Stimulated activated CD8-positive, alpha-beta memory T cell treated with anti-CD3 and anti-CD28 coated beads, Interleukin-7, amount 100 ng/mL, for 4 hours (primary cell): ENCODE data around the gene CENPA.
"Not testable (repeated sequence)": the region's sequence is repeated elsewhere in the genome, so short reads cannot be mapped to it uniquely, and the experiment has no call there.

Source experiments
- DNase-seq, 2 donors: peaks; one replicate each; pipeline ENCODE4 v3.0.0-alpha.2; 2020; ENCODE audit warnings: low read depth in 2 of 2

Gene CENPA

GRCh38 chr2:26785431-26786206 is at the start of gene CENPA:
Gene CENPA (plus strand): TSS chr2:26786056. CDS start chr2:26786197, 141 bp downstream.
- DNase-seq: peak; percentile 91 to 95

DNA sequence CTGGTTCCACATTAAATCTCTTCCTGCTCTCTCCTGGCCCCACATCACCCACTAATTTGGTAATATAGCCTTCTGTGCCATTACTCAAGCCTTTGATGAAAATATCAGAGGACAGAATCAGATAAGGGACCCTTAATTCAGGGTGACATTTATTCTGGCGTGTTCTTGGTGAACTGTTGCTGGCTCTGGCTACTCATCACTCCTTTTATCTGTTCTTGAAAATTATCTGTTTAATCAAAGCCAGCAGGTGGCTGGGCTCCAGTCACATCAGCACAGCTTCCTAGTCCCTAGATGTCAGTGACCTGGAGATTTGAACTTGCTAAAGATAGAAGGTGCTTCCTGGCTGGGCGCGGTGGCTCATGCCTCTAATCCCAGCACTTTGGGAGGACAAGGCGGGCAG is 48.6 kb upstream of the CENPA start:
- no peak for DNase-seq

GRCh38 chr2:26738481-26738880 is 47.4 kb upstream of the CENPA start:
- no peak for DNase-seq

- no peak for DNase-seq
Measured at GRCh38 chr2:26739514-26739913, 46.3 kb upstream of the CENPA start.

- no peak for DNase-seq
Measured at GRCh38 chr2:26740346-26740745, 45.5 kb upstream of the CENPA start.

DNA sequence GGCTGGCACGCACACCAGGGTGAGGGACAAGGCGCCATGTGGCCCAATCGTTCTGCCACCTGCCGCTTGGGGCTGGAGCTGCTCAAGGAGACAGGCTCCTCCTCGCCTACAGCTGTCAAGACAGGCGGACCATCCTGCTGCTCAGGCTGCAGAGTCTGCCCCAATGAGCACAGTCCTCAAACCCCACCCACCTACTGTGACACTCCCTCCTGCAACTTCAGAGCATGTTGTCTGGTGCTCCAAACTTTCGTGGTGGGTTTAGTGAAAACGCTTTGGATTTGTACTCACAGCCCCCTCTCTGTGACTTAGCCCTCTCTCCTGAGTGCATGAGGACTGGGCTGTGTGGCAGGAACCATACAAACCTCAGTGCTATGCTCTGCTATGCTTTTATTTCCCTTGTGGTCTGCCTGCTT is 45.0 kb upstream of the CENPA start:
- peak in 1 of 2 donors; percentile 18 for DNase-seq

- no peak for DNase-seq
Measured at GRCh38 chr2:26742048-26742770, 43.6 kb upstream of the CENPA start.

DNA sequence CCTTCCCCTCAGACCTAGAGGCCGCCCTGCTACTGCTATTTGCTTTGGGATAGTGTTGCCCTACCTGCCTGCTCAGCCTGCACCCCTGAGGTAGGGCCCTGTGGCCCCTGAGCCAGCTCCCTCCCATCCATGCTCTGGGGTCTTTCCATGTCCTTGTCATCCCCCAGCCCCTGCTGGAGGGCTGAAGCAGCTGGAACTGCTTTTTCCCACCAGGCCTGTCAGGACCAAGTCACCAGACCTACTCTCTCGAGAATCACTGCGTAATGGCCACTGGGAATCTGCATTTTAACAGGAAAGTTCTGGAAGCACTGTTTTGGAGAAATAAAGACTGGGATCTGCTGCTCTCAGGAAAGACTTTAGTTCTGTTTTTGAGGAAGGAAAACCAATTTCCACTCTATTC is 42.0 kb upstream of the CENPA start:
- DNase-seq: no peak

GRCh38 chr2:26744953-26745352 is 40.9 kb upstream of the CENPA start:
- DNase-seq: no peak

- DNase-seq: peak; percentile 49 to 56
Measured at GRCh38 chr2:26745609-26746327, 40.1 kb upstream of the CENPA start.

GRCh38 chr2:26746934-26747333 is 38.9 kb upstream of the CENPA start:
- DNase-seq: no peak

DNA sequence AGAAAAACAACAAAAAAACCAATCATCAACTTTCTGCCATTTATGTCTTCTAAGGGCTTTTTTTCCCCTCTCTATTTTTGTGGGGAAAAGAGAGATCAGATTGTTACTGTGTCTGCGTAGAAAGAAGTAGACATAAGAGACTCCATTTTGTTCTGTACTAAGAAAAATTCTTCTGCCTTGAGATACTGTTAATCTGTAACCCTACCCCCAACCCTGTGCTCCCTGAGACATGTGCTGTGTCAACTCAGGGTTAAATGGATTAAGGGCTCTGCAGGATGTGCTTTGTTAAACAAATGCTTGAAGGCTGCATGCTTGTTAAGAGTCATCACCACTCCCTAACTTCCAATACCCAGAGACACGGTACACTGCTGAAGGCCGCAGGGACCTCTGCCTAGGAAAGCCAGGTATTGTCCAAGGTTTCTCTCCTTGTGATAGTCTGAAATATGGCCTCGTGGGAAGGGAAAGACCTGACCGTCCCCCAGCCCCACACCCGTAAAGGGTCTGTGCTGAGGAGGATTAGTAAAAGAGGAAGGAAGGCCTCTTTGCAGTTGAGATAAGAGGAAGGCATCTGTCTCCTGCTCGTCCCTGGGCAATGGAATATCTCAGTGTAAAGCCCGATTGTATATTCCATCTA is 36.0 kb upstream of the CENPA start:
- not testable (repeated sequence) for DNase-seq

DNA sequence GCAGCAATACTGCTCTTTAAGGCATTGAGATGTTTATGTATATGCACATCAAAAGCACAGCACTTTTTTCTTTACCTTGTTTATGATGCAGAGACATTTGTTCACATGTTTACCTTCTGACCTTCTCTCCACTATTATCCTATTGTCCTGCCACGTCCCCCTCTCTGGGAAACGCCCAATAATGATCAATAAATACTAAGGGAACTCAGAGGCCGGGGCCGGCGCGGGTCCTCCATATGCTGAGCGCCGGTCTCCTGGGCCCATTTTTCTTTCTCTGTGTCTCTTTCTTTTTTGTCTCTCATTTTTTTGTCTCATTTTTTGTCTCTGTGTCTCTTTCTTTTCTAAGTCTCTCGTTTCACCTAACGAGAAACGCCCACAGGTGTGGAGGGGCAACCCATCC is 35.4 kb upstream of the CENPA start:
- DNase-seq: not testable (repeated sequence)

GRCh38 chr2:26752656-26753055 is 33.2 kb upstream of the CENPA start:
- DNase-seq: no peak

DNA sequence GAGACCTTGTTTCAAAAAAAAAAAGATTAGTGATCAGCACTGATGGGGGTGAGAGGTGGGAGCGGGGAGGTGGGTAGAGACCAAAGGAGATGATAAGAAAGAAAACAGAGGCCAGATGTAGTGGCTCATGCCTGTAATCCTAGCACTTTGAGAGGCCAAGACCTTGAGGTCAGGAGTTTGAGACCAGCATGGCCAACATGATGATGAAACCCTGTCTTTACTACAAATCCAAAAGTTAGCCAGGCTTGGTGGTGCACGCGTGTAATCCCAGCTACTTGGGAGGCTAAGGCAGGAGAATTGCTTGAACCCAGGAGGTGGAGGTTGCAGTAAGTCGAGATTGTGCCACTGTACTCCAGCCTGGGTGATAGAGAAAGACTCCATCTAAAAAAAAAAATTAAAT is 31.3 kb upstream of the CENPA start:
- no peak for DNase-seq

DNA sequence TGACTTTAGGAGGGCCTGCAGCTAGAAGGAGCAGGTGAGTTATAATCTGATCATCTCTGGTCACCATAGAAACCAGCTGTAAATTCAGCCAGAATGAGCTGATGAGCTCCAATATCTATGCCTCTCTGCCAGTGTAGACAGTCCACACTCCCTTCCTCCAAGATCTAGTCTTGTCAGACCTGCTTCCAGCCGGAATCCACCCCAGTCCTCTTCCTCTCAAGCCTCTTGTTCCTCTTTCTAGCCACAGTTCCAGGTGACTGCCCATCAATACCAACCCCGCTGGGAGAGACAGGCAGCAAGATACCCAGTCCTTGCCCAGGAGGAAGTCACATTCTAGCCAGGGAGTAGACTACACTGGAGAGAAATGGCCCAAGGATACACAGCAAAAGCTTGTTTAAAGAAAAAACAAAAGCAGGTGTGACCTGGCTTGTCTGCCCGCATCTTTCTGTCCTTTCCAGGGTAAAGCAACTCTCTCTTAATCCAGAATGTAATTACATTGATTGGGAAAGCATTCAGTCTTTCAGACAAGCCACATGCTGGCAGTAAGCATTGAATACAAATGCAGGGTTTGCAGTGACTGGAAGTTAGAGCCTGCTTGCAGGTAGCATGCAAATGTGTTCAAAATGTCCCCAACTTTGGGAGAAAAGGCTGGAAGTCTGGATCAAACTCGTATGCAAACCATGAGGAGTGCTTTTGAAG is 30.7 kb upstream of the CENPA start:
- no peak for DNase-seq

GRCh38 chr2:26756337-26756736 is 29.5 kb upstream of the CENPA start:
- DNase-seq: no peak

DNA sequence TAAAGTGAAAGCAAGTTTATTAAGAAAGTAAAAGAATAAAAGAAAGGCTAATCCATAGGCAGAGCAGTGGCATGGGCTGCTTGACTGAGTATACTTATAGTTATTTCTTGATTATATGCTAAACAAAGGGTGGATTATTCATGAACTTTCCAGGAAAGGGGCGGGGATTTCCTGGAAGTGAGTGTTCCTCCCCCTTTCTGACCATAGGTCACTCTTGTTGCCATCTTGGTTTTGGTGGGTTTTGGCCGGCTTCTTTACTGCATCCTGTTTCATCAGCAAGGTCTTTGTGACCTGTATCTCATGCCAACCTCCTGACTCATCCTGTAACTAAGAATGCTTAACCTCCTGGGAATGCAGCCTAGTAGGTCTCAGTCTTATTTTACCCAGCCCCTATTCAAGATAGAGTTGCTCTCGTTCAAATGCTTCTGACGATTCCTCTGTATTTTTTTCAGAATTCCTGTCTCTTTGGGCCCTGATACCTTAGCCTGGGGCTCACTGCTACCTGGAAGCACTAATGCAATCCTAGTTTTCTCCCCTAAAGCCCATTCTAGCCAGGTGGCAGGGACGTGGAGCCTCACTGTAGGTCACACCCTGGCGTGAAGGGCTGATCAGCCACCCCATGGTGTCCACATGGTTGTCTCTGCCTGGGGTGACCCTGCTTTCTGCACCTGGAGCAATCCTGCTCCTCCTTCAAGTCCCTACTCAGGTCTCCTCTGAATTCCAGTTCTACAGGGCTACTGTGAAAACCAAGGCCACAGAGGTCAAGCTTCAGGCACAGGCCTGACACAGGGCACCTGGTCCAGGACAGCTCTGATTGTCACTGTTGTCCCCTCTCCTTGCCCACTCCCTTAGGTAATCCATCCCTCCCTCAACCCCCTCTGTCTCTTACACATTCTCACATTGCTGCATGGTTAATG is 27.7 kb upstream of the CENPA start:
- no peak for DNase-seq

- DNase-seq: no peak
Measured at GRCh38 chr2:26758790-26759321, 27.0 kb upstream of the CENPA start.

DNA sequence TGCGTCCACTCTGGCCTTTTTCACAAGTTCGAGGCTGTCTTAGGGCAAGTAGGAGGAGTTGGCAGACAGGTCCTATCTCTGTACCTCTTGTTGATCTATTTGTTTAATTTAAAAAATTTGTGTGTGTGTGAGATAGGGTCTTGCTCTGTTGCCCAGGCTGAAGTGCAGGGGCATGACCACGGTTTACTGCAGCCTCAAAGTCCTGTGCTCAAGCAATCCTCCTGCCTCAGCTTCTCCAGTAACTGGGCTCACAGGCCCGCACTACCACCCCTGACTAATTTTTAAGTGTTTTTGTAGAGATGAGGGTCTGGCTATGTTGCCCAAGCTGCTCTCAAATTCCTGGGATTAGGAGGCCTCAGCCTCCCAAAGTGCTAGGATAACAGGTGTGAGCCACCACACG is 26.0 kb upstream of the CENPA start:
- DNase-seq: no peak
